ENCODE data around the gene CTSA. TPM values are rescaled to one million over a fixed set of nuclear protein-coding genes. Genes with fewer than 3 reads are reported as not detected.

Gene CTSA
- total and polyA plus RNA-seq, 9 of the 15 experiments (the other 6 are each of a cell fraction or from before 2014, with no cell fraction given), result 8.8 to 61.7 (median 28.3) TPM

DNA sequence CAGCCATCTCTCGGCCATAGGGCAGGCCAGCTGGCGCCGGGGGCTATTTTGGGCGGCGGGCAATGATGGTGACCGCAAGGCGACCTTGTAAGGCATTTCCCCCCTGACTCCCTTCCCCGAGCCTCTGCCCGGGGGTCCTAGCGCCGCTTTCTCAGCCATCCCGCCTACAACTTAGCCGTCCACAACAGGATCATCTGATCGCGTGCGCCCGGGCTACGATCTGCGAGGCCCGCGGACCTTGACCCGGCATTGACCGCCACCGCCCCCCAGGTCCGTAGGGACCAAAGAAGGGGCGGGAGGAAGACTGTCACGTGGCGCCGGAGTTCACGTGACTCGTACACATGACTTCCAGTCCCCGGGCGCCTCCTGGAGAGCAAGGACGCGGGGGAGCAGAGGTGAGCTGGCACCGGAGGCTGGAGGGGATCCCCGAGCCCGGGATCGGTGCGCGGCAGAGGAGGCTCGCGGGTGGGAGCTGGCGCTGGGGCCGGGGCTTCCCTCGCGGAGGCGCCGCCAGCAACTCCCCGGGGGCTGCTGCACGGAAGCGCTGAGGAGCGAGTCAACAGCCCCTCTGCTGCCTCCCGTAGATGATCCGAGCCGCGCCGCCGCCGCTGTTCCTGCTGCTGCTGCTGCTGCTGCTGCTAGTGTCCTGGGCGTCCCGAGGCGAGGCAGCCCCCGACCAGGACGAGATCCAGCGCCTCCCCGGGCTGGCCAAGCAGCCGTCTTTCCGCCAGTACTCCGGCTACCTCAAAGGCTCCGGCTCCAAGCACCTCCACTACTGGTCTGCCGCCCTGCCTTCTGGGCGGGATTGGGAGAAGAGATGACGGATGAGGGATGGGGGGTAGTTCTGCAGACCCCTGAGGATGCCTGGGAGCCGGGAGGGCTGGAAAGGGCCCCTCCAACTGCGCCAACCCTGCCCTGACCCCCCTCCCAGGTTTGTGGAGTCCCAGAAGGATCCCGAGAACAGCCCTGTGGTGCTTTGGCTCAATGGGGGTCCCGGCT, at the start of gene CTSA, which contains the start of gene NEURL2 (continued):
- TF ChIP-seq, protein P1, sequence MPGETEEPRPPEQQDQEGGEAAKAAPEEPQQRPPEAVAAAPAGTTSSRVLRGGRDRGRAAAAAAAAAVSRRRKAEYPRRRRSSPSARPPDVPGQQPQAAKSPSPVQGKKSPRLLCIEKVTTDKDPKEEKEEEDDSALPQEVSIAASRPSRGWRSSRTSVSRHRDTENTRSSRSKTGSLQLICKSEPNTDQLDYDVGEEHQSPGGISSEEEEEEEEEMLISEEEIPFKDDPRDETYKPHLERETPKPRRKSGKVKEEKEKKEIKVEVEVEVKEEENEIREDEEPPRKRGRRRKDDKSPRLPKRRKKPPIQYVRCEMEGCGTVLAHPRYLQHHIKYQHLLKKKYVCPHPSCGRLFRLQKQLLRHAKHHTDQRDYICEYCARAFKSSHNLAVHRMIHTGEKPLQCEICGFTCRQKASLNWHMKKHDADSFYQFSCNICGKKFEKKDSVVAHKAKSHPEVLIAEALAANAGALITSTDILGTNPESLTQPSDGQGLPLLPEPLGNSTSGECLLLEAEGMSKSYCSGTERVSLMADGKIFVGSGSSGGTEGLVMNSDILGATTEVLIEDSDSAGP (CRISPR knock-in tag; IDR thresholded peaks at IDR 0.05), result no peak
- peak; percentile 92 for TF ChIP-seq L3MBTL2 (IDR thresholded peaks at IDR 0.05)
- TF ChIP-seq, protein P2, sequence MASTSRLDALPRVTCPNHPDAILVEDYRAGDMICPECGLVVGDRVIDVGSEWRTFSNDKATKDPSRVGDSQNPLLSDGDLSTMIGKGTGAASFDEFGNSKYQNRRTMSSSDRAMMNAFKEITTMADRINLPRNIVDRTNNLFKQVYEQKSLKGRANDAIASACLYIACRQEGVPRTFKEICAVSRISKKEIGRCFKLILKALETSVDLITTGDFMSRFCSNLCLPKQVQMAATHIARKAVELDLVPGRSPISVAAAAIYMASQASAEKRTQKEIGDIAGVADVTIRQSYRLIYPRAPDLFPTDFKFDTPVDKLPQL (IDR thresholded peaks at IDR 0.05; ENCODE audit: extremely low read depth, insufficient read length), result no peak
- TF ChIP-seq, protein P3, sequence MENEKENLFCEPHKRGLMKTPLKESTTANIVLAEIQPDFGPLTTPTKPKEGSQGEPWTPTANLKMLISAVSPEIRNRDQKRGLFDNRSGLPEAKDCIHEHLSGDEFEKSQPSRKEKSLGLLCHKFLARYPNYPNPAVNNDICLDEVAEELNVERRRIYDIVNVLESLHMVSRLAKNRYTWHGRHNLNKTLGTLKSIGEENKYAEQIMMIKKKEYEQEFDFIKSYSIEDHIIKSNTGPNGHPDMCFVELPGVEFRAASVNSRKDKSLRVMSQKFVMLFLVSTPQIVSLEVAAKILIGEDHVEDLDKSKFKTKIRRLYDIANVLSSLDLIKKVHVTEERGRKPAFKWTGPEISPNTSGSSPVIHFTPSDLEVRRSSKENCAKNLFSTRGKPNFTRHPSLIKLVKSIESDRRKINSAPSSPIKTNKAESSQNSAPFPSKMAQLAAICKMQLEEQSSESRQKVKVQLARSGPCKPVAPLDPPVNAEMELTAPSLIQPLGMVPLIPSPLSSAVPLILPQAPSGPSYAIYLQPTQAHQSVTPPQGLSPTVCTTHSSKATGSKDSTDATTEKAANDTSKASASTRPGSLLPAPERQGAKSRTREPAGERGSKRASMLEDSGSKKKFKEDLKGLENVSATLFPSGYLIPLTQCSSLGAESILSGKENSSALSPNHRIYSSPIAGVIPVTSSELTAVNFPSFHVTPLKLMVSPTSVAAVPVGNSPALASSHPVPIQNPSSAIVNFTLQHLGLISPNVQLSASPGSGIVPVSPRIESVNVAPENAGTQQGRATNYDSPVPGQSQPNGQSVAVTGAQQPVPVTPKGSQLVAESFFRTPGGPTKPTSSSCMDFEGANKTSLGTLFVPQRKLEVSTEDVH (IDR thresholded peaks at IDR 0.05; ENCODE audit: low read depth, partially characterized antibody), result peak; percentile 58
- TF ChIP-seq, protein P4, sequence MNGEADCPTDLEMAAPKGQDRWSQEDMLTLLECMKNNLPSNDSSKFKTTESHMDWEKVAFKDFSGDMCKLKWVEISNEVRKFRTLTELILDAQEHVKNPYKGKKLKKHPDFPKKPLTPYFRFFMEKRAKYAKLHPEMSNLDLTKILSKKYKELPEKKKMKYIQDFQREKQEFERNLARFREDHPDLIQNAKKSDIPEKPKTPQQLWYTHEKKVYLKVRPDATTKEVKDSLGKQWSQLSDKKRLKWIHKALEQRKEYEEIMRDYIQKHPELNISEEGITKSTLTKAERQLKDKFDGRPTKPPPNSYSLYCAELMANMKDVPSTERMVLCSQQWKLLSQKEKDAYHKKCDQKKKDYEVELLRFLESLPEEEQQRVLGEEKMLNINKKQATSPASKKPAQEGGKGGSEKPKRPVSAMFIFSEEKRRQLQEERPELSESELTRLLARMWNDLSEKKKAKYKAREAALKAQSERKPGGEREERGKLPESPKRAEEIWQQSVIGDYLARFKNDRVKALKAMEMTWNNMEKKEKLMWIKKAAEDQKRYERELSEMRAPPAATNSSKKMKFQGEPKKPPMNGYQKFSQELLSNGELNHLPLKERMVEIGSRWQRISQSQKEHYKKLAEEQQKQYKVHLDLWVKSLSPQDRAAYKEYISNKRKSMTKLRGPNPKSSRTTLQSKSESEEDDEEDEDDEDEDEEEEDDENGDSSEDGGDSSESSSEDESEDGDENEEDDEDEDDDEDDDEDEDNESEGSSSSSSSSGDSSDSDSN (IDR thresholded peaks at IDR 0.05; ENCODE audit: borderline replicate concordance in 1 of 2, low read depth in 2 of 2, low read length in 2 of 2), result peak in 1 of 2 experiments; percentile 68; a peak in 1 of 4 replicates
- peak in 2 of 3 experiments; percentile 81 to 86 for TF ChIP-seq YY1 (IDR thresholded peaks at IDR 0.05; ENCODE audit: borderline replicate concordance in 1 of 3, control insufficient read depth in 1 of 3, extremely low read depth in 1 of 3, insufficient read depth in 3 of 3, insufficient read length in 1 of 3, insufficient replicate concordance in 2 of 3, low read depth in 1 of 3, low read length in 2 of 3)
- TF ChIP-seq LARP7 (IDR thresholded peaks at IDR 0.05), result no peak
- TF ChIP-seq ESRRA (IDR thresholded peaks at IDR 0.05; ENCODE audit: borderline replicate concordance, low read depth), result peak; percentile 88
- TF ChIP-seq FOXP1 (CRISPR knock-in tag; IDR thresholded peaks at IDR 0.05), result 0 out of 2 replicates have a peak, but pooled peaks have one; percentile 80
- TF ChIP-seq CTBP1 (IDR thresholded peaks at IDR 0.05; ENCODE audit: borderline replicate concordance), result 0 out of 2 replicates have a peak, but pooled peaks have one; percentile 52
- 0 out of 2 replicates have a peak, but pooled peaks have one; percentile 60 for TF ChIP-seq ZNF124 (CRISPR knock-in tag; IDR thresholded peaks at IDR 0.05)

All from K562 (cell line).